GM12865 (cell line): ENCODE data around the gene MLNR.

Source experiments
- DNase-seq: peaks from one replicate; pipeline ENCODE4 v3.0.0; 2010; ENCODE audit warnings: low read depth
- H3K4me3 ChIP-seq: 2 replicates; pipeline ENCODE4 v1.5.1; 2011; ENCODE audit warnings: mild to moderate bottlenecking, low read depth, low read length, control low read depth
- CTCF ChIP-seq: IDR thresholded peaks from 2 replicates; pipeline ENCODE4 v1.5.1; 2011; ENCODE audit warnings: low read length, control low read depth, low read depth, inconsistent platforms; ENCODE audit not compliant: insufficient read depth; ENCODE audit errors: missing control alignments

The MLNR gene

GRCh38 chr13:49221590-49221965 lies 1.4 kb downstream of the MLNR start:
- no peak overlapping the region for H3K4me3 ChIP-seq
- no peak for DNase-seq
- no peak for TF ChIP-seq CTCF

- TF ChIP-seq CTCF, result no peak
- no peak overlapping the region for H3K4me3 ChIP-seq
- DNase-seq, result no peak
These were observed 5.3 kb downstream of the MLNR start for GRCh38 chr13:49225223-49226042.

- TF ChIP-seq CTCF, result no peak
- no peak overlapping the region for H3K4me3 ChIP-seq
- DNase-seq, result no peak
These were observed 6.5 kb downstream of the MLNR start for GRCh38 chr13:49226613-49227012.

- no peak for DNase-seq
- H3K4me3 ChIP-seq, result no peak overlapping the region
- no peak for TF ChIP-seq CTCF
These were observed 14.6 kb downstream of the MLNR start for GRCh38 chr13:49234741-49235140.

GRCh38 chr13:49235856-49236431 lies 15.8 kb downstream of the MLNR start:
- DNase-seq, result no peak
- no peak overlapping the region for H3K4me3 ChIP-seq
- no peak for TF ChIP-seq CTCF

GRCh38 chr13:49238621-49239020 lies 18.5 kb downstream of the MLNR start:
- TF ChIP-seq CTCF, result no peak
- no peak for DNase-seq
- no peak overlapping the region for H3K4me3 ChIP-seq
